KBM-7 (cell line): ENCODE data around the gene DHRS4L2.
A peak's percentile ranks its signal among the peaks of the same experiment; 100 is the strongest.
"Not testable (repeated sequence)": the region's sequence is repeated elsewhere in the genome, so short reads cannot be mapped to it uniquely, and the experiment has no call there.

Experiments used
- DNase-seq: peaks from one replicate; pipeline ENCODE4 v3.0.0-alpha.2; 2015
- in situ Hi-C: fragments of 300-500 bp; cut with MboI; formaldehyde crosslinking; loops from 2 replicates; pipeline ENCODE4 v1.14.3; 2020; ENCODE audit warnings: low sequenced_read_pairs, low pct_unique_long_range_greater_than_20kb, mixed read lengths

Gene DHRS4L2

GRCh38 chr14:24050753-24051152, 62.0 kb downstream of the DHRS4L2 start:
- DNase-seq, in situ Hi-C loops: not testable (repeated sequence)

- DNase-seq, result no peak
- in situ Hi-C loops, result no loop called here
Observed at GRCh38 chr14:24051176-24051788, 62.6 kb downstream of the DHRS4L2 start.

- in situ Hi-C loops, result no loop called here
- peak; percentile 55 for DNase-seq
Observed at GRCh38 chr14:24051789-24052655, 63.3 kb downstream of the DHRS4L2 start, which contains the start of gene CARMIL3. TSS of gene CARMIL3 (plus strand) at chr14:24052009. CDS start at chr14:24052154, 145 bp downstream.

- in situ Hi-C loops, result no loop called here
Observed at GRCh38 chr14:24052656-24053547, 64.2 kb downstream of the DHRS4L2 start.

GRCh38 chr14:24053548-24054323, 65.0 kb downstream of the DHRS4L2 start:
- DNase-seq, result no peak

More at GRCh38 chr14:24052656-24053547, 64.2 kb downstream of the DHRS4L2 start:
- DNase-seq, result no peak

GRCh38 chr14:24054324-24054641, 65.6 kb downstream of the DHRS4L2 start:
- in situ Hi-C loops, result no loop called here
- DNase-seq, result no peak

More at GRCh38 chr14:24053548-24054323, 65.0 kb downstream of the DHRS4L2 start:
- in situ Hi-C loops, result no loop called here

GRCh38 chr14:24054646-24055045, 65.9 kb downstream of the DHRS4L2 start:
- in situ Hi-C loops, result no loop called here
- no peak for DNase-seq
